GM21528 (cell line): Measurements from ENCODE around the gene TAC3.

ENCODE experiments used
- ATAC-seq: cut with Tn5 transposase; IDR thresholded peaks from one replicate; pipeline ENCODE4 v1.9.1; 2021; ENCODE audit warnings: mild to moderate bottlenecking, moderate library complexity; ENCODE audit not compliant: unreplicated experiment, low FRiP score

Gene TAC3

DNA sequence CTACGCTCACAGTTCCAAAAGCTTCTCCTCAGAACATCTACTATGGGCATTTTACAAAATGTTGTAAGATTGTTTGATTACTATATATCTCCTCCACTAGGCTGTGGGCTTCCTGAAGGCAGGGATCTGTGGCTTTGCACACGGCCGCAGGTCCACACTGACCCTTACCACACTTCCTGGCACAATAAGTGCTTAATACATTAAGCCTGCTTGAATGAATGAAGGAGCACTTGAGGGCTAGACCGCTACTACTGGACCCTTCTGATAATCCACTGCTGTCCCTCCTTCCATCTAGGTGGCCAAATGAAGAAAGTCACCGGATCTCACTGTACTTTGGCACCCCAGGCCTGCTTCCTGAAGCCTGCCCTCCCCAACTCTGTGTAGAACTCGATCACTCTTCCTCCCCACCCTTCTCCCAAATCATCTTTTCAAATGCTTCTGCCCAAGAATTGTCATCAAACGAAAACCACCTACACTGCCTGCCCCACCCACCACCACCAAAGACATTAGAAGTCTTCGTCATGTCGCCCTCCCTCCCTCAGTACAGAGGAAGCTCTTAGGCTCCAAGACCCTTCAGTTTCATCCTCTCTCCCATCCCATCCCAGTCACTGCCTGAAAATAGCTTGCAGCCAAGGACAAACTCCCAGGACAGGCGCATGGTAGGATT lies 9.4 kb downstream of the TAC3 start:
- ATAC-seq, result peak; percentile 9

DNA sequence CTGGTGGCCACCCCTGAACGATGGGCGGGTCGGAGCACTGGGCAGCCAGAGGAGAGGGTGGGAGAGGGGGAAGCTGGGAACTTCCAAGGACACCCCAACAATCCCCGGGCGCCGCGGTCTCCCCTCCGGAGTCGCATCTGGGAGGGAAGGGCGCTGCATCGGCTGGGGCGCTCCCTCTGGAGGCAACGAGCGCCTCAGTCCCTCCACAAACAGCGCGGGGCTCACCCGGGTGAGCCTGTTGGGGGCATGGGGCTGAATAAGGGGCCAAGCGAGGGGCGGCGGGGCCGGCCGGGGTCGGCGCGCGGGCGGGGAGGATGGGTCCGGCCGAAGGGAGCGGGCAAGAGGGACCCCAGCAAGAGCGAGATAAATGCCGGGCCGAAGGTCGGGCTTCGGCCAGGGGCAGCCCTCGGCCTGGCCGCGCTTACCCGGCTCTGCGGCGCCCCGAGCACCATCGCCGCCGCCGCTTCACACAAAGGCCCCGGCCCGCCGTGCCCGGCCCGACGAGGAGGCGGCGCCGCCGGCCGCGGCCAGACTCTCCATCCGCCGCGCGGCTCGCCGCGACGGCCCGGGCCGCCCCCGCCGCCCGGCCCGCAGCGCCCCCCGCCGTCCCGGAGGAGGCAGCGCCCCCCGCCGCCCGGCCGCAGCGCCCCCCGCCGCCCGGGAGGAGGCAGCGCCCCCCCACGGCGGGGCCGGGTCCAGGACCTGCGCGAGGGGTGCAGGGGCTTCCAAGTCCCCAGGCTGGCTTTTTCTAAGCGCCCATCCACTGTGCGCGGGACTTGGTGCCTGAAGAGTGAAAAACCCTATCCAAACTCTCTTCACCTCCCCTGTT lies 10.1 kb downstream of the TAC3 start, which contains the start of gene ZBTB39:
TSS of gene ZBTB39 (minus strand) at position 567 of the 829 bp plus-strand sequence. CDS start 1,629 bp downstream, outside the sequence.
- ATAC-seq, result peak; percentile 69

DNA sequence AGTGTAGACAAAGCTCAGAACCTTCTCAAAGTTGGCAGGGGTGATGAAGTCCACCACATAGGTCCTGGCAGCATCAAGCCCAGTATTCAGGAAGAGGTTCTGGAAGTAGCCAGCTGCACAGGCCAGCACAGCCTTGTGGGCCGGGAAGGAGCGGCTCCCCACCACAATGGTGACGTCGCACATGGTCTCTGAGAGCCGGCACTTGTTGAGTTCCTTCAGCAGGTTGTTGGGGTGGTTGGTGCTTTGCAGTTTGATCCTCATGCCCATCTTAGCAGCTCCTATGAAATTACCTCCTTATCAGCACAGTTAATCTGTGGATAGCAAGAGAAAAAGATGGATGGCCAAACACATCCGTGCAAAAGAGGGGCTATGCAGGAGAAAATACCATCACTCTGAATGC lies 11.7 kb downstream of the TAC3 start:
- ATAC-seq, result no peak

DNA sequence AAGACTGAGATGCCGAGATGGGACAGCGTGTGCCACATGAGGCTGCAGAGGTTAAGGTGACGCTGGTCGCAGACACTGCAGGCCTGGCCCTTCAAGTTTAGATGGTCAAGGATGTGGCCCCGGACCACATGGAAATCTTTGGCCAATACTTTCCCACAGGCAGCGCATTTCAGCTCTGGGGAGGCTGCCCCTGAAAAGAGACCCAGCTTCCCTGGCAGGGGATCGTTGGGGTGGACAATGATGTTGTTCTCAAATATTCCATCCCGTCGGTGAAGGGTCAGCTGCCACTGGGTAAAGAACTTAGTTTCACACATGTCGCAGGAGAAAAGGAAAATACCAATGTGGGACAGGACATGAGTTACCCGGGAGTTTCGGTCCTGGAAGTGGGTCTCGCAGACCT lies 12.9 kb downstream of the TAC3 start:
- no peak for ATAC-seq

DNA sequence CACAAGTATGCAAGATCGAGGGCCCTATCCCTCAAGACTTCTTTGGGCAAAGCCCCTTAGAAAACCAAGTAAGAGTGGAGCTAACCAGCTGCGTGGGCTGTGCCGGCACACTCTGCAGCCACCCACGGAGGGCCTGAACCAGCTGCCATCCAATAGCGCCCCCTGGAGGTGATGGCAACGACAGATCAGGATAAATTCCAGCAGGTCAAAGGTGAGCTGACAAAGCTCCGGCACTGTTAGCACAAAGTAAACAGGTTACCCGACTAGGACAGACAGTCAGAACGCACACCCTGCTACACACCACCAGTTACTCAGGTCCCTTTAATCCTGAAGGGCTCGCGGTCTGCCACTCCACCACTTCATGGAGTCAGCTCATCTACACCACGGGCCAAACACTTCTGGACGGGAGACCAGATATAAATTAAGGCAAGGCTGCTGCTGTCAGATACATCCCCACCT lies 14.9 kb downstream of the TAC3 start:
- no peak for ATAC-seq

DNA sequence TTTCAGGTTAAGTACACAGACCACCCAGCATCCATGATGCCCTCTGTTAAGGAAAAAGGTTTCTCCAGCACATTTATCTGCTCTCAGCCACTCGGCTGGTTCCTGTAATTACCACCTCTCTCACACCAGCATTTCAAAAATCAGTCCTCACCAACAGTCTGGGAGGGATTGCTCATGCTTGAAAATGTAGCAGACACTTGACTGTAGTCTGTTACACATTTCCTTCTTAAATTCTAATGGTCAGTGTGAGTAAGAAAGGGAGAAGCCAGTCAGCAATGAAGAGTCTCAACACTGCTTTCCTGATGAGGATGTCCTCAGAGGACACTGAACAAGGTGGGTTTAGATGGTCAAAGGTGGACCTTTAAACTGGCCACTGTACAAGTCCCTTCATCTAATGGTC lies 15.9 kb downstream of the TAC3 start:
- no peak for ATAC-seq

DNA sequence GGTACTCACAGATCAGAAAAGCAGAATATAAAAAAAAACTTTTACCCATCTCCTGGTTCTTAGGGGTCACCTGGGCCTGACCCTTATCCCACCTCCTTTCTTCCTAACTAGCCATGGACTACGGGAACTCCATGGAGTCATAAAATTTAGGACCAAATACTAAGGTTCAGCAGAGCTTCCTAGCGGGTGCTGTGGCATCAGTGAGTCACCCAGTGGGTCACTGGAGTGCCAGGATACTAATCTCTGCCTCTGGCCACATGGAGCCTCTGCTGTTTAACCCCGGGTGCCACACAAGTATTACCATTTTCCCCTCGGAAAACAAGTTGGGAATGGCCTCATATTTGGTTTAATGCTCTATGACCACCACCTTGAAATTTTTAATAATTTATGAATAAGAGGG lies 16.9 kb downstream of the TAC3 start:
- ATAC-seq, result no peak

DNA sequence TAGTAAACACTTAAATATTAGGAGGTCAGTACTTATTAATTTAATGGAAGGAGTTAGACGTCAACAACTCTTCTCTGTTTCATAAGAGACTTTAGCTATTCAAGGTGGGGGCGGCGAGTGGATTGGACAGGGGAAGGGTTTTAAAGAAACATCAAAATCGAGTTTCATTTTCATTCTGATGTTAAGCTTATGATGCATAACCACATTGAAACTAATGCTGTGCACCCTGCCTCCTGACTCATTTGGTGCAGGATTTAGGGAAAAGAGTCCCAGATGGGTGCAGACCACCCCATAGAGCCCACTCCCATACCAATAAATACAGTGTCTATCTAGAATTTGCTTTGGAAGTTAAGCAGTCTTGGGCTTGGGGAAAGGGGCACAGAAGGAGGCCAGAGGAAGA lies 17.3 kb downstream of the TAC3 start:
- ATAC-seq, result no peak

DNA sequence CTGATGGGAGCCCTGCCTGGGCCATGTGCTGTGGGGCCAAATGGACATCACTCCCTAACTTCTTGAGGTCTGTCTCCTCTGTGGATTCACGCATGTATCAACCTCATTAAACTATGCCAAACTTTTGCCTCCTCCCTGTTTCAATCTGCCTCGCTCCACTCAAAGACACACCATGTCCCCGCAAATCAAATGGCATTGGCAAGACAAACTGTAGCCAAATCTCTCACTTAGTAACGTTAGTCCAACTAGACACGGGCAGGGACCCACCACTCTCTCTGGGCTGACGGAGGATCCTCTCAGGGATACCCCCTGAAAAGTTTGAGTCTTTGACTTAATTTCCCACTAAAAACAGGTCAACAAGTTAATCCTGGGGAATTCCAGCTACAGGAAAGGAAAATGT lies 18.0 kb downstream of the TAC3 start:
- no peak for ATAC-seq

DNA sequence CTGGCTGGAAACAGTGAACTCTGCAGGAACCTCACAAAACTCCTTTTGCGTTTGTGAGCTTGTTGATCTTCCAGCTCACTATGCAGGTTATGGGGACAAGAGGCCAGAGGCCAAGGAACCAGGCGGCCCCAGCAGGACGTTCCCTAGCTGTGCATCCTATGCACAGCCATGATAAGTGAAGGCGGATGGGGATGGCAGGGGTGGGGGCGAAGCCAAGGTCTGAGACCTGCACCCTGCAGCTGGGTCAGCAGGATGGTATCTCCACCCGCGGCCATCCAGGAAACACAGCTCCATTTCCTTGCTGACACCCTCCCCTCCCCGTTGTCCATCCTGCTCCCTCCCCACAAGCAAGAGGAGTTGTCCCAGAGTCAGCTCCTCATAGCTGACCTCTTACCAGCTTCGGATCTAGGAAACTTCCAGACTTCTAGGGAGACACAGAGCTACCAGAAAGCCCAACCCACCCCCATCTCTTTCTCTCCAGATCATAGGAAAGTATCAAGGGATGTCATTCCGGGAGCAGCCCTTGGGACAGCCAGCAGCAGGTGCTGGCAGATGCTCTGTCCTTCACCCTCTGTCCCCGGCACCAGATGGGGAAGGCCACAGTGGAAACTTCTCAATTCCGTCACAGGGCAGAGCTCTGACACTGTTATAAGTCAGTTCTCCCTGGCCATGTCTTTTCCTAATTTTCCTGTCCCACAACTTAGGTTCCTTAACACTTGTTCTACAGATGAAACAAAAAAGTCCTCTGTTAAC lies 19.4 kb downstream of the TAC3 start:
- ATAC-seq, result no peak

DNA sequence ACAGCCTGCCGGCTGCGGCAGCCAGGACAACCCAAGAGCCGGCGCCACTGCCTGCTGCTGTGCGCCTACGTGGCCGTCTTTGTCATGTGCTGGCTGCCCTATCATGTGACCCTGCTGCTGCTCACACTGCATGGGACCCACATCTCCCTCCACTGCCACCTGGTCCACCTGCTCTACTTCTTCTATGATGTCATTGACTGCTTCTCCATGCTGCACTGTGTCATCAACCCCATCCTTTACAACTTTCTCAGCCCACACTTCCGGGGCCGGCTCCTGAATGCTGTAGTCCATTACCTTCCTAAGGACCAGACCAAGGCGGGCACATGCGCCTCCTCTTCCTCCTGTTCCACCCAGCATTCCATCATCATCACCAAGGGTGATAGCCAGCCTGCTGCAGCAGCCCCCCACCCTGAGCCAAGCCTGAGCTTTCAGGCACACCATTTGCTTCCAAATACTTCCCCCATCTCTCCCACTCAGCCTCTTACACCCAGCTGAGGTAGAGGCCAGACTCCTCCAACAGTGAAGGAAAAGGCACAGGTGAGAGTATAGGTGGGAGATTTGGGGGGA lies 20.3 kb downstream of the TAC3 start:
- ATAC-seq, result no peak

DNA sequence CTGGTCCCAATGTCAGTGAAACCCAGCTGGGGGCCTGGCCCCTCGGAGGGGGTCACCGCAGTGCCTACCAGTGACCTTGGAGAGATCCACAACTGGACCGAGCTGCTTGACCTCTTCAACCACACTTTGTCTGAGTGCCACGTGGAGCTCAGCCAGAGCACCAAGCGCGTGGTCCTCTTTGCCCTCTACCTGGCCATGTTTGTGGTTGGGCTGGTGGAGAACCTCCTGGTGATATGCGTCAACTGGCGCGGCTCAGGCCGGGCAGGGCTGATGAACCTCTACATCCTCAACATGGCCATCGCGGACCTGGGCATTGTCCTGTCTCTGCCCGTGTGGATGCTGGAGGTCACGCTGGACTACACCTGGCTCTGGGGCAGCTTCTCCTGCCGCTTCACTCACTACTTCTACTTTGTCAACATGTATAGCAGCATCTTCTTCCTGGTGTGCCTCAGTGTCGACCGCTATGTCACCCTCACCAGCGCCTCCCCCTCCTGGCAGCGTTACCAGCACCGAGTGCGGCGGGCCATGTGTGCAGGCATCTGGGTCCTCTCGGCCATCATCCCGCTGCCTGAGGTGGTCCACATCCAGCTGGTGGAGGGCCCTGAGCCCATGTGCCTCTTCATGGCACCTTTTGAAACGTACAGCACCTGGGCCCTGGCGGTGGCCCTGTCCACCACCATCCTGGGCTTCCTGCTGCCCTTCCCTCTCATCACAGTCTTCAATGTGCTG lies 21.0 kb downstream of the TAC3 start:
- no peak for ATAC-seq

DNA sequence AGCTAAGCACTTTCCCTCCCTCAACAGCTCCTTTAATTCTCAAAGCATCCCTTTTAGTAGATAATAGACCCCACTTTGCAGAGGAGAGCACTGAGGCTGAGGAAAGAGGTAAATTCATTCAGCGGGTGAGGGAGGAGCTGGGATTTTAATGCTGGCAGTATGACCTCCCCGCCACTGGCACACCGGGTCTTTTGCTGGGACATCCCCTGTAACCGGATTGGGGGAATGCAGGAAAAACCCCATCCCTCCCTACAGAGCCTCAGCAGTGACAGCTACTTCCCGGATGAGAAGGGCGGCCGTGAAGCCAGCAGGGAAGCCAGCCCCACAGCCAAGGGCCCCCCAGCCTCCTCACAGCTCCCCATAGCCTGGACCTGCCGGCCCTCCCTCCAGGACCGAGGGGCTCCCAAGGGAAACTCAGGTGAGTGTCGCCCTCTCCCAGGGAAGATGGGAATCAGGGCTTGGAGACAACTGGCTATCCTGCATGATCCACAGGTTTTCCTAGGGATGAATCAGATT lies 22.0 kb downstream of the TAC3 start:
- no peak for ATAC-seq

DNA sequence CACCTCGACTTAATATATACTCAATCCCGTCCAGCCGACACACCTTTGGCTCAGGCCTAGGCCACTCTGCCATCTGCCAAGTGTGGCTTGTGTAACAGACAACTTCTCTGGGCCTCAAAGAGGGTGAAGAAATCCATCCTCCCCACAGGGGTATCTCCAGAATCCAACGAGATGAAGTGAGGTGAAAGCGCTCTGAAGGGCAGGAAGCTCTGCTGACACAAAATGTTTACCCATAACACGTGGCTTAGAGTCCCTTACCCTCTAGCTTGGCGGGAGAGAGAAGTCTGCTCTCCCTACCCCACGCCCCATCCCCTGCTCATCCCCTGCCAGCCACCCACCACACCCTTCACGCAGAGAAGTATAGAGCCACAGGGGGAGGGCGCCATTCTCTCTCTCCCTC lies 23.0 kb downstream of the TAC3 start:
- no peak for ATAC-seq

DNA sequence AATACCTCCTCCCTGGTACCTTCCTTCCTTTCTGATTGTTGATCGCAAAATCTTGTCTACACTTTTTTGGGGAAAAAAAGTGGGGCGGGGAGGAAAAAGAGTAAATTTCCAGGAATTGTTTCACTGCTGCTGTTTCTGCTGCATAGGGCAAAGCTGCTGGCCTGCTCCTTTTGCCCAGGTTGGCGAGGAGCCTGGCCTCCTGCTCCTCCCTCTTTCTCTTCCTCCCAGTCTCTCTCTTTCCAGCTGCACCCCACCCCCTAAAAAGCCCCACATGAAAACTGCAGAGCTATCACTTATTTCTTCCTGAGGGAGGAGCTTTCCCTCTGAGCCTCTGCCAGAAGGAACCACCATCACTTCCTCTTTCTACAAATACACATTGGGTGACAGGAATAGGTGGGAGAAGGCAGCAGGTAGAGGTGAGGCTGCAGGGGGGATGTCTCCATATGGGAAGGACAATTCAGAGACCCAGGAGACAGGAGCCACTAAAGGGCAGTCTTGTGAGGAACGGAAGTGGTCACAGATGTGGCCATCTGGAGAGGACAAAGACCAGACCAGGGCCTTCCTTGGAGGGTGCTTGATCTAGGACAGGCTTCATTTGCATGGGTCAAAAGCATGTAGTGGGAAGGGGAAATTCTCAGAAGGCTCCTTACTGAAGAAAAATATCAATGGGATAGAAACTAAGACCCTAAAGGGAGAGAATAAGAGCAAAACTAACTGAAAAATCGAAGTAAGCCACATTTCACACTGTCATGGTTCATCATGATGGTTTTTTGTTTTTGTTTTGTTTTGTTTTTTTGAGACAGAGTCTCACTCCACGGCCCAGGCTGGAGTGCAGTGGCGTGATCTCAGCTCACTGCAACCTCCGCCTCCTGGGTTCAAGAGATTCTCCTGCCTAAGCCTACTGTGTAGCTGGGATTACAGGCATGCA lies 24.7 kb downstream of the TAC3 start:
- ATAC-seq, result no peak

DNA sequence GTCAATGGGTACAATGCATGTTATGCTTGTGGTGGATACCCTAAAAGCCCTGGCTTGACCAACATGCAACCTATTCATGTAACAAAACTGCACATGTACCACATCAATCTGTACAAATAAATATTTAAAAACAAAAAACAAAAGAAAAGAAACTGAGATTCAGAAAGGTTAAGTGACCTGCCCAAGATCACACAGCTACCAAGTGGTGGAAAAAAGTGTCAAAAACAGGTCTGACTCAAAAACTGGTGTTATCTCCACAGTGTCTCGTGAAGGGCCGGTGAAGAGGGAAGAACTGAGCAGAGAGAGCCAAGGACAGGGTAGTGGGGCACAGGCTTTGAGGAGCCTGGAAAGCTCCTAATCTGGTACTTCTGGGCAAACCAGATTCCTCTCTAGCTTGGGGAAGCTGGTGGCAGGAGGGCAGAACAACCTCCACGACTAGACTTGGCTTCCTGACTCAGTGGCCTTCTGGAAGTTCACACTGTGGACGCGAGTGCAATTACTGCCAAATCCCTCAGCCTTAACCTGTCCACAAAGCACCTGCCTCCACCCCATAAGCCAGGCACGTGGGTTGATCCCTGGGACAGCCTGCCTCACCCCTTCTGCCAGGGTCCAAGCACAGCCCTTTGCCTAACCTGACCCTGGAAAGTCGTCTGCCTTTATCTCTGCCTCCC lies 25.5 kb downstream of the TAC3 start:
- ATAC-seq, result no peak

DNA sequence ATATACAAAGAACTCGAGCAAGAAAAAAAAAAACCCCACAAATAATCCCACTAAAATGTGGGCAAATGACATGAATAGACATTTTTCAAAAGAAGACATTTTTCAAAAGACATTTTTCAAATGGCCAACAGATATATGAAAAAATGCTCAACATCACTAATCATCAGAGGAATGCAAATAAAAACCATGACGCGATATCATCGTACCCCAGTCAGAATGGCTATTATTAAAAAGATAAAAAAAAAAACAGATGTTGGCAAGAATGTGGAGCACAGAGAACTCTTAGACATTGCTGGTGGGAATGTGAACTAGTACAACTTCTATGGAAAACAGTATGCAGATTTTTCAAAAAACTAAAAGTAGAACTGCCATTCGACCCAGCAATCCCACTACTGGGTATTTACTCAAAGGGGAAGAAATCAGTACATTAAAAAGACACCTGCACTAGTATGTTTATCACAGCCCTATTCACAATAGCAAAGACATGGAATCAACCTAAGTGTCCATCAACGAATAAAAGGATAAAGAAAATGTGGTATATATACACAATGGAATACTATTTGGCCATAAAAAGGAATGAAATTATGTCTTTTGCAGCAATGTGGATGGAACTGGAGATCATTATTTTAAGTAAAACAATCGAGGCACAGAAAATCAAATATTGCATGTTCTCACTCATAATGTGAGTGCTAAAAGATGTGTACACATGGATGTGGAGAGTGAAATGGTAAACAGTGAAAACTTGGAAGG lies 26.3 kb downstream of the TAC3 start:
- ATAC-seq, result no peak
